DOHH2 (cell line): ENCODE measurements around the gene SCAF4.

Experiments
- H3F3A ChIP-seq: fragments of 200-600 bp; sonication (generic), shearing (Covaris generic); 2 replicates; pipeline ENCODE4 v1.6.0; 2016; ENCODE audit warnings: antibody characterized with exemption, mild to moderate bottlenecking; ENCODE audit not compliant: control insufficient read depth, insufficient read depth
- H3K27ac ChIP-seq: fragments of 200-600 bp; sonication (generic); 2 replicates; pipeline ENCODE4 v1.5.1; 2014; ENCODE audit warnings: low read depth, mild to moderate bottlenecking, low read length, moderate library complexity
- H3K27me3 ChIP-seq: fragments of 200-600 bp; sonication (generic); 2 replicates; pipeline ENCODE4 v1.6.1; 2014; ENCODE audit warnings: mild to moderate bottlenecking, low read length, mixed read lengths; ENCODE audit not compliant: control insufficient read depth
- H3K36me3 ChIP-seq: fragments of 200-600 bp; sonication (generic); 2 replicates; pipeline ENCODE4 v1.6.1; 2014; ENCODE audit warnings: mild to moderate bottlenecking, low read length, moderate library complexity, mixed read lengths; ENCODE audit not compliant: control insufficient read depth
- H3K4me1 ChIP-seq: fragments of 200-600 bp; sonication (generic); 2 replicates; pipeline ENCODE4 v1.6.1; 2014; ENCODE audit warnings: mild to moderate bottlenecking, low read length, mixed read lengths; ENCODE audit not compliant: control insufficient read depth
- H3K4me2 ChIP-seq: fragments of 200-600 bp; sonication (generic); 2 replicates; pipeline ENCODE4 v1.6.0; 2014; ENCODE audit warnings: mild to moderate bottlenecking, low read length, moderate library complexity
- H3K4me3 ChIP-seq: fragments of 200-600 bp; sonication (generic); 2 replicates; pipeline ENCODE4 v1.5.1; 2014; ENCODE audit warnings: mild to moderate bottlenecking, low read length, mixed read lengths
- H3K79me2 ChIP-seq: fragments of 200-600 bp; sonication (generic); 2 replicates; pipeline ENCODE4 v1.6.1; 2014; ENCODE audit warnings: mild to moderate bottlenecking, low read length, mixed read lengths; ENCODE audit not compliant: control insufficient read depth
- H3K9me2 ChIP-seq: fragments of 200-600 bp; sonication (generic); replicated peaks from 2 replicates; pipeline ENCODE4 v1.6.1; 2014; ENCODE audit warnings: mild to moderate bottlenecking, low read length, mixed read lengths; ENCODE audit not compliant: control insufficient read depth
- H3K9me3 ChIP-seq: fragments of 200-600 bp; sonication (generic); 2 replicates; pipeline ENCODE4 v1.6.1; 2014; ENCODE audit warnings: antibody characterized with exemption, low read length, mixed read lengths; ENCODE audit not compliant: control insufficient read depth, insufficient read depth
- H4K20me1 ChIP-seq: fragments of 200-600 bp; sonication (generic); 2 replicates; pipeline ENCODE4 v1.6.0; 2014; ENCODE audit warnings: low read depth, mild to moderate bottlenecking, antibody characterized with exemption, low read length, moderate library complexity; ENCODE audit not compliant: control insufficient read depth, insufficient read depth
- EZH2phosphoT487 ChIP-seq: fragments of 200-600 bp; sonication (generic); IDR thresholded peaks from 2 replicates; pipeline ENCODE4 v1.6.1; 2017; ENCODE audit warnings: borderline replicate concordance, mild to moderate bottlenecking, antibody characterized with exemption, low read length, moderate library complexity, mixed read lengths
- TF ChIP-seq, protein P1 (sequence below): fragments of 200-600 bp; sonication (generic); IDR thresholded peaks from one replicate; pipeline ENCODE4 v1.5.1; 2014; ENCODE audit warnings: antibody characterized with exemption, mild to moderate bottlenecking, low read depth, low read length; ENCODE audit not compliant: poor library complexity, severe bottlenecking

Gene SCAF4

DNA sequence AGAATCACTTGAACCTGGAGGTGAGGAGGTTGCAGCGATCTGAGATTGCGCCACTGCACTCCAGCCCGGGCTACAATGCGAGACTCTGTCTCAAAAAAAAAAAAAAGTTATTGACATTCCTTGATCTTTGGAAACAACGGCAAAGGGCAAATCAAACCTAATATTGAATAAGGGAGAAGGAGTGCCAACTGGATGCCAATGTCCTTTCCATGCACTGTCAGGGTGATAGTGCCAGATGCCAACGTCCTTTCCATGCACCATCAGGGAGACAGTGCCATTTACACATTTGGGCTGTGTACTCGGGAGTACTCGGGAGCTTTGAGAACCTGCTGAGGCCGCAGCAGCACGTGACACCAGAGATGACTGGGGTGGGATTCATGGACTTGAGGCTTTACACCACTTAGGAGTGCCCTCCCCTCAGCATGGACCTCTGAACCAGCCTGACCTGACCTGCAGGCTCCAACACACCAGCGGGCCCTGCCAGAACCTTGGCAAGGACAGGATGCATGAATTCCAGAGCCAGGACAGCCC, 106.9 kb downstream of the SCAF4 start:
- Histone ChIP-seq H4K20me1 (no peaks in the 10 kb centered on the region), H3F3A (no peaks in the 10 kb centered on the region), H3K9me2 (no peaks in the 10 kb centered on the region), H3K4me3 (no peak overlapping the region), H3K4me2 (no peak overlapping the region), H3K27ac (no peak overlapping the region), H3K4me1 (peaks cover 6% of the 10 kb centered on the region), H3K27me3 (no peaks in the 10 kb centered on the region), H3K79me2 (no peaks in the 10 kb centered on the region), H3K36me3 (no peaks in the 10 kb centered on the region), H3K9me3 (no peaks in the 10 kb centered on the region)
- TF ChIP-seq EZH2phosphoT487 = no peak
- TF ChIP-seq, protein P1, sequence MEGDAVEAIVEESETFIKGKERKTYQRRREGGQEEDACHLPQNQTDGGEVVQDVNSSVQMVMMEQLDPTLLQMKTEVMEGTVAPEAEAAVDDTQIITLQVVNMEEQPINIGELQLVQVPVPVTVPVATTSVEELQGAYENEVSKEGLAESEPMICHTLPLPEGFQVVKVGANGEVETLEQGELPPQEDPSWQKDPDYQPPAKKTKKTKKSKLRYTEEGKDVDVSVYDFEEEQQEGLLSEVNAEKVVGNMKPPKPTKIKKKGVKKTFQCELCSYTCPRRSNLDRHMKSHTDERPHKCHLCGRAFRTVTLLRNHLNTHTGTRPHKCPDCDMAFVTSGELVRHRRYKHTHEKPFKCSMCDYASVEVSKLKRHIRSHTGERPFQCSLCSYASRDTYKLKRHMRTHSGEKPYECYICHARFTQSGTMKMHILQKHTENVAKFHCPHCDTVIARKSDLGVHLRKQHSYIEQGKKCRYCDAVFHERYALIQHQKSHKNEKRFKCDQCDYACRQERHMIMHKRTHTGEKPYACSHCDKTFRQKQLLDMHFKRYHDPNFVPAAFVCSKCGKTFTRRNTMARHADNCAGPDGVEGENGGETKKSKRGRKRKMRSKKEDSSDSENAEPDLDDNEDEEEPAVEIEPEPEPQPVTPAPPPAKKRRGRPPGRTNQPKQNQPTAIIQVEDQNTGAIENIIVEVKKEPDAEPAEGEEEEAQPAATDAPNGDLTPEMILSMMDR = no peak

DNA sequence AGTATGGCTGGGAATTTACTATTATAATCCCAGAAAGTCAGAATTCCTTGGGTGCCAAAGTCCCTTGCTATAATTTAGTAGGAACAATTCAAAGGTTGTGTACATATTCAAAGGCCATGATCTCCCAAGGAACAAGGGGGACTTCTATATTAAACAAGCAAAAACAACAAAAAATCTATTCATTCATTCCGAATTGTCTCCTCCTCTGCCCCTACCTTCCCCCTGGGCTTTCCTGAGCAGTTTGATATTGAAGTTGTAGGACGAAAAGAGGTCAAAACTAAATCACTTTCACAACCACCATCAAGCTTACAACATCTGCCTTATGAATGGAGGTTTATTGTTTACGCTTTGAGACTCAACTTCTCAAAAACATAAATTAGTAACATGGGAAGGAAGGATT, 107.7 kb downstream of the SCAF4 start:
- Histone ChIP-seq H3K4me3 (no peak overlapping the region), H3F3A (no peaks in the 10 kb centered on the region), H3K4me2 (no peak overlapping the region), H3K36me3 (no peaks in the 10 kb centered on the region), H3K9me2 (no peaks in the 10 kb centered on the region), H3K9me3 (no peaks in the 10 kb centered on the region), H3K4me1 (peaks cover 6% of the 10 kb centered on the region), H4K20me1 (no peaks in the 10 kb centered on the region), H3K79me2 (no peaks in the 10 kb centered on the region), H3K27ac (no peak overlapping the region), H3K27me3 (no peaks in the 10 kb centered on the region)
- TF ChIP-seq, protein P1 = no peak
- no peak for TF ChIP-seq EZH2phosphoT487

DNA sequence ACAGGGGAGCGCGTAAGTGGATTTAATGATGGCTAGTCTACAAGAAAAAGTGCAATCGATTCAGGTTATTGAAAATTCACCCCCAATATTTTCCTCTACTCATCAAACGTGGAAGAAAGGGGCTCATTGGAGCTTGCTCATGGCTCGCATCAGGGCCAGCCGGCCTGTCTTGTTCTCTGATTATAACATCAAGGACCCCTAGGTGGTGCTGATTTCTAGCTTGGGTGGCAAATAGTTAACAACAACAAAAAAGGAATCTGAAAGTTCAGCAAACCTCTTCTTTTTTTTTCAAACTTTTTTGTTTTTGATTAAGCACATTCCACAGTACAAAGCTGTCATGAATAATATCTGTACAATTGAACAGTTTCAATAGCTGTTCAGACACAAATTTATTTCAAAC, 108.3 kb downstream of the SCAF4 start:
- TF ChIP-seq, protein P1 = peak; percentile 56
- TF ChIP-seq EZH2phosphoT487 = no peak
- Histone ChIP-seq H3K4me3 (no peak overlapping the region), H4K20me1 (no peaks in the 10 kb centered on the region), H3K9me2 (no peaks in the 10 kb centered on the region), H3K79me2 (no peaks in the 10 kb centered on the region), H3K4me2 (no peak overlapping the region), H3K9me3 (no peaks in the 10 kb centered on the region), H3F3A (no peaks in the 10 kb centered on the region), H3K27me3 (no peaks in the 10 kb centered on the region), H3K27ac (no peak overlapping the region), H3K36me3 (no peaks in the 10 kb centered on the region), H3K4me1 (peaks cover 6% of the 10 kb centered on the region)
